ENCODE measurements around the gene RITA1.
A peak's percentile ranks its signal among the peaks of the same experiment; 100 is the strongest.
"Not testable (repeated sequence)": the region's sequence is repeated elsewhere in the genome, so short reads cannot be mapped to it uniquely, and the experiment has no call there.

Gene RITA1

GRCh38 chr12:113185180-113186032 lies at the start of gene RITA1, which contains the start of gene DDX54:
Gene RITA1 (plus strand): TSS chr12:113185721. CDS start chr12:113186747, 1,026 bp downstream.
Gene DDX54 (minus strand): TSS chr12:113185478. CDS start chr12:113185451, 27 bp downstream.
- peak; percentile 51 for DNase-seq

GRCh38 chr12:113136128-113136989 lies 49.2 kb upstream of the RITA1 start:
- DNase-seq: no peak

GRCh38 chr12:113136990-113137511 lies 48.5 kb upstream of the RITA1 start:
- DNase-seq: no peak

GRCh38 chr12:113137861-113138783 lies 47.4 kb upstream of the RITA1 start:
- DNase-seq: no peak

- DNase-seq: no peak
These were observed 46.7 kb upstream of the RITA1 start for GRCh38 chr12:113138826-113139225.

GRCh38 chr12:113140706-113141105 lies 44.8 kb upstream of the RITA1 start:
- no peak for DNase-seq

GRCh38 chr12:113141716-113142115 lies 43.8 kb upstream of the RITA1 start:
- not testable (repeated sequence) for DNase-seq

- no peak for DNase-seq
These were observed 43.2 kb upstream of the RITA1 start for GRCh38 chr12:113142173-113142885.

GRCh38 chr12:113142886-113143332 lies 42.6 kb upstream of the RITA1 start:
- DNase-seq: no peak

GRCh38 chr12:113143959-113144358 lies 41.6 kb upstream of the RITA1 start:
- no peak for DNase-seq

GRCh38 chr12:113144806-113145205 lies 40.7 kb upstream of the RITA1 start:
- DNase-seq: no peak

- DNase-seq: no peak
These were observed 39.6 kb upstream of the RITA1 start for GRCh38 chr12:113145720-113146551.

GRCh38 chr12:113146999-113147398 lies 38.5 kb upstream of the RITA1 start:
- DNase-seq: no peak

GRCh38 chr12:113149361-113150150 lies 36.0 kb upstream of the RITA1 start, which contains the start of gene CFAP73:
Gene CFAP73 (plus strand): TSS chr12:113149724. CDS start chr12:113149858, 134 bp downstream.
- peak; percentile 55 for DNase-seq

- DNase-seq: no peak
These were observed 33.9 kb upstream of the RITA1 start for GRCh38 chr12:113151655-113152054.

- DNase-seq: no peak
These were observed 33.2 kb upstream of the RITA1 start for GRCh38 chr12:113152196-113152834.

- peak; percentile 59 for DNase-seq
These were observed 32.4 kb upstream of the RITA1 start for GRCh38 chr12:113152835-113153814.
